HG03457 (cell line): Measurements from ENCODE around the gene FGD4.

Source experiments
- ATAC-seq: cut with Tn5 transposase; IDR thresholded peaks from one replicate; pipeline ENCODE4 v1.9.1; 2021; ENCODE audit warnings: moderate number of reproducible peaks; ENCODE audit not compliant: unreplicated experiment

Gene FGD4

GRCh38 chr12:32399370-32400113 is at the start of gene FGD4:
FGD4 (plus strand) TSS chr12:32399558.
- peak; percentile 87 for ATAC-seq

GRCh38 chr12:32353540-32353939 is 45.8 kb upstream of the FGD4 start:
- no peak for ATAC-seq

GRCh38 chr12:32357601-32358249 is 41.6 kb upstream of the FGD4 start:
- ATAC-seq = no peak

GRCh38 chr12:32360956-32361355 is 38.4 kb upstream of the FGD4 start:
- no peak for ATAC-seq

GRCh38 chr12:32362892-32363291 is 36.5 kb upstream of the FGD4 start:
- no peak for ATAC-seq

GRCh38 chr12:32365473-32366064 is 33.8 kb upstream of the FGD4 start:
- no peak for ATAC-seq

GRCh38 chr12:32366714-32367113 is 32.6 kb upstream of the FGD4 start:
- ATAC-seq = no peak

GRCh38 chr12:32367381-32367780 is 32.0 kb upstream of the FGD4 start:
- ATAC-seq = no peak

- ATAC-seq = no peak
Observed at GRCh38 chr12:32369202-32369601, 30.2 kb upstream of the FGD4 start.

- ATAC-seq = no peak
Observed at GRCh38 chr12:32377344-32378055, 21.9 kb upstream of the FGD4 start.

- no peak for ATAC-seq
Observed at GRCh38 chr12:32379213-32379612, 20.1 kb upstream of the FGD4 start.

- no peak for ATAC-seq
Observed at GRCh38 chr12:32379667-32380066, 19.7 kb upstream of the FGD4 start.

GRCh38 chr12:32382226-32382625 is 17.1 kb upstream of the FGD4 start:
- no peak for ATAC-seq

- no peak for ATAC-seq
Observed at GRCh38 chr12:32390572-32391219, 8.7 kb upstream of the FGD4 start.

- no peak for ATAC-seq
Observed at GRCh38 chr12:32395026-32395425, 4.3 kb upstream of the FGD4 start.

GRCh38 chr12:32397696-32398095 is 1.7 kb upstream of the FGD4 start:
- ATAC-seq = no peak

GRCh38 chr12:32398181-32398580 is 1.2 kb upstream of the FGD4 start:
- ATAC-seq = no peak

GRCh38 chr12:32398816-32399369 is 465 bp upstream of the FGD4 start:
- no peak for ATAC-seq

GRCh38 chr12:32400114-32400672 is 835 bp downstream of the FGD4 start:
- no peak for ATAC-seq

GRCh38 chr12:32400866-32401265 is 1.5 kb downstream of the FGD4 start:
- ATAC-seq = no peak
